NCI-H526 treated with DMSO at 0.1 percent for 48 hours (cell line): ENCODE measurements around the gene AMOTL1.
"Not testable (repeated sequence)": the region's sequence is repeated elsewhere in the genome, so short reads cannot be mapped to it uniquely, and the experiment has no call there.

Experiments
- DNase-seq: peaks from one replicate; lab custom pipeline; 2025; lab: John Stamatoyannopoulos, UW

Gene AMOTL1

DNA sequence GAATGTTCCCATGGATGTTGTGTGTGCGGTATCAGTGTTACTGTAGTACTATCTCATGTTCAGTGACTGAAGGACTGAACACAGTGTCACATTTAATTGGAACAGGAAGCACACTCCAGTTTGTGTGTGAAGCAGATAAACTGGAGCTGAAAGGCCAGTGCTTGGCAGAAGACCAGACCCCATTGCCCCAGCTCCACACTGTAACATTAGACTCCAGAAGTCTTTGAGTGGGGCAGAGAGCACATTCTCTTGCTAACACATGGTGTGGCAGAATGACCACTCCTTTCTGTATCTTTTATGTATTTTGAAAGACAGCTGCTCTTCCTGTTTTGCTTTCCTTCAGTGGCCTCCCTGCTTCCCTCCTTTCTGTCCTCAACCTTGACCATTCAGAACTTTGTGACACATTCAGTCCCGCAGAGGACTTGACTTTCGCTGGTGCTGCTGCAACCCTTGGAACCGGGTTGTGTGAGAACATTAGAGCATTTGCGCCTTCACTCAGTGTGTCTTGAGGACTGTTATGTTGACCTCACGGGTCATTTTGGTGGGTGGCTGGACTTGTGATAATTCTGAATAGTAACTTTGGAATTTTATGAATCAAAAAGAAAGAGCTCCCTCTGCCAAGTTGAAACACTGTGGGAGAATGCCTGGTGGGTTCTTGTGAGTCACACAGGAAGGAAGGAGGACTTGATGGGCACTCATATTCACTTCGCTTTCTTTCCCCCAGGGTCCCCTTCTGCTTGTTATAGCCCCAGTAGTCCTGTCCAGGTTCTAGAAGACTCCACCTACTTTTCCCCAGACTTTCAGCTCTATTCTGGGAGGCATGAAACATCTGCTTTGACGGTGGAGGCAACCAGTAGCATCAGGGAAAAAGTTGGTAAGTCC is 26.4 kb downstream of the AMOTL1 start:
- DNase-seq, result no peak

DNA sequence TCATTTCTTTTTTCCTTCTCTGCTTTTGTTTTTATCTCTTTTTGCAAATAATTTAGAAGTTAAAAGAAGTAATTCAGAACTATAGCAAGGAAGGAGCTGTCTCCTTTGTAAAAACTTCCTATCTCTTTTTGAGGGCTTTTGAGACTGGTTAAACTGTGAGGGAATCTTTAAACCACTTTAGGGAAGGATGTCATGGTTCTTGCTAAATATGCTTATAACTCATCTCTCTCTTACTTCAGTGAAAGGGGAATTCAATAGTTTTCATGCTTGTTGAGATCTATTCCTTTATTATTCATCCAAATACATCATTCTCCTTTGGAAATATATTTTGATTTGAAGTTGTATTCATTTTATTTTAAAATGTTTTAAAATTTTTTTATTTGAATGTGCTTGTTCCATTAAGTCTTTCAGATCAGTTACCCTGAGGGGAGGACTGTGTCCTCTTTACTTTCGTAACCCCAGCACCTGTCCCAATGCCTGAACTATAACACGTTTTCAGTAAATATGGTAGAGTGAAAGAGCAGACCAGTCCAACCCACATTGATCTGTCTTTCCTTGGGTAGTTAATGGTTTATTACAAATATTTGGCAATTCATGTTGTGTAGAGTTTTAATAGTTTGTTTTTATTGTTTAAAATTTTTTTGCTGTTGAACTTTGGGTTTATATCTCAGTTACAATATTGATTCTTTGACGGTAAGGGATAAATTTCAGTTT is 27.5 kb downstream of the AMOTL1 start:
- DNase-seq, result no peak

DNA sequence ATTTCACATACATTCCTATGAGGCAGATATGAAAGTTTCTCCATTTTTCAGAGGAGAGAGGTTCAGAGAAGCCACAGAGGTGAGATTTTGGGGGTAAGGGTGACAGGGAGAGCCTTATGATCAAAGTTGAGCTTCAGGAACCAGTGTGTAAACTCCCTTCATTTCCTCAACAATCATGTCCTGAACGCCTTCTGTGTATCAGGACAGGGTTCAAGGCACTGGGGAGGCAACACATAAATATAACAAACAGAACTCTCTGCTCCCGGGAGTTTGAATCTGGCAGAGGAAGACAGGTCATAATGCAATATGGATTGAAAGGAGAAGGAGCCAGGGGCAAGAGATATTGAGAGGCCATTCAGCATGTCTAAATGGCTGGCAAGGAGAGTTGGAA is 28.0 kb downstream of the AMOTL1 start:
- DNase-seq, result no peak

DNA sequence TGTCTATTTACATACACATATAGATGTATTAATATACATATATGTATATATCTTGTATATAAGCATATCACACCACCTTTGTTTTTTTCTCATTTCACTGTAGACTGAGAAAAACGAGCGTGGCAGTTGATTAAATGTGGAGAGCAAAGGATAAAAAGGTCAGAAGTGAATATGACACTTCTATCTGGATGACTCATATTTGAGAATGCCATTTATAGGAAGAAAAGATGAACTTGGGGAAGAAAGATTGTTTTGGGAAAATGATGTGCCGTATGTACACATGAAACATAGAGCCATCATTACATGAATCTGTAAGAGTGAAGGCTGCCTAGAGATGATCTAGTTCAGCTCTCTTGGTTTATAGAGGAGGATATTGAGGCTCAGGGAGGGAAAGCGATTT is 28.7 kb downstream of the AMOTL1 start:
- no peak for DNase-seq

DNA sequence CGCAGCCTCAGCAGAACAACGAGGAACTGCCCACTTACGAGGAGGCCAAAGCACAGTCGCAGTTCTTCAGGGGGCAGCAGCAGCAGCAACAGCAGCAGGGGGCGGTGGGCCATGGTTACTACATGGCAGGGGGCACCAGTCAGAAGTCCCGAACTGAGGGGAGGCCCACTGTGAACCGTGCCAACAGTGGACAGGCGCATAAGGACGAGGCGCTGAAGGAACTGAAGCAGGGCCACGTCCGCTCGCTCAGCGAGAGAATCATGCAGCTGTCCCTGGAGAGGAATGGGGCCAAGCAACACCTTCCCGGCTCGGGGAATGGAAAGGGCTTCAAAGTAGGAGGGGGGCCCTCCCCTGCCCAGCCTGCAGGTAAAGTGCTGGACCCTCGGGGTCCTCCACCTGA is 31.6 kb downstream of the AMOTL1 start:
- DNase-seq, result no peak

DNA sequence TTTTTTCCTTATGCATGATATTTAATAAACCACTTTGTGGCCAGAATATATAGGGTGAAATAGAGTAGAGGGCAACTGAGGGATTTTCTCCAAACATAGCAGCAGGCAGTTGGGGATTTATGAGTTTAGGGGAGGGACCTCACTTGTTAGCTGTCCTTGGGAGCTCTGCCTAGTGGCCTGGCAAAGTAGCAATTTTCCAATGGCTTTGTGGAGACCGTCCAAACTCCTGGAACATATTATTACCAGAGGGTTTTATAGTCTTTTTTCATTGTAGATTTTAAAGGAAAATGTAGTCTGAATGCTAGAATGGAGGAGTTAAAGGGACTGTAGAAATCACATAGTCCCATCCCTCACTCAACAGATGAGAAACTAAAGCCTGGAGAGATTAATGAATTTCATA is 32.3 kb downstream of the AMOTL1 start:
- DNase-seq, result no peak

DNA sequence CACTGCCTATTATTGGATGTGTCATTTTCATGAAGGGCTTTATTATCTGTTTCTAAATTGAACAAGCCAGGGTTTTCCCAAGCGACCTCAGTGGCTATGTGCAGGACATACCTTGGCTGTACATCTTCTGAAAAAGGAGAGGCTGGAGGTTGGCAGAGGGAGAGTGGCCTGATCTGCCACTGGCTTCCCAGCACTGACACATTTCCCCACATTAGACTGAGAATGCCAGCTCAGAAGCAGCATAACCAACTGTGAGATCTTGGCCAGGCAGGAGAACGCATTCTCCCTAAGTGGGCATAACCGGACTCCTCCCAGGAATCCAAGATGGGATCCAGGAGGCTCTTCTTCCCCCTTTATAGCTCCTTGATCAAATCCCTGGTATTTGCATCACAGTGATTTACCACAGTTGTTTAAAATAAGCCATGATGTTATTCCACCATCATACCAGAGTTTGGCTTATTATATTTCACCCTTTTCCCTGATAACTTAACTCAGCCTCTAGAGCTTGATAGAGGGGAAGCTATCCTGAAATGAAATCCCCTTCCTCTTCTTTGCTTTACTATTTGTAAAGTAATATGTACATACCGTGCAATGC is 33.8 kb downstream of the AMOTL1 start:
- DNase-seq, result no peak

DNA sequence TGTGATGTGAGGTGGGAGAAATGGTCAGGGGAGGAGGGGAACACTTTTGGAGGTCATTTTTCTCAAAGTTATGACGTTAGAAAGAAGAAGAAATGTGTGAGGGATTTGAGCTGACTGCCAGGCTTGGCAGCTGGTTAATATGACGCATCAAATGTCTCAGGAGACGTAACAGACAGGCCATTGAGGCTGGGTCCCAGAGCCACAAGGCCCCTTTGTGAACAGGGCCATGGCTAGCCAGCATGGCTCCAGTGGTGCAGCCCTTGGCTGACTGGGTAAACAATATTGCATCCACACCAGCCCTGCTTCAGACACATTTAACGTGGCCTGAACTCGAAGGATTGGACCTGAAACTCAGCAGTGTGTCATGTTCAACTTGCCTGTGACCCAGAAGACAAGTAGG is 34.3 kb downstream of the AMOTL1 start:
- no peak for DNase-seq

DNA sequence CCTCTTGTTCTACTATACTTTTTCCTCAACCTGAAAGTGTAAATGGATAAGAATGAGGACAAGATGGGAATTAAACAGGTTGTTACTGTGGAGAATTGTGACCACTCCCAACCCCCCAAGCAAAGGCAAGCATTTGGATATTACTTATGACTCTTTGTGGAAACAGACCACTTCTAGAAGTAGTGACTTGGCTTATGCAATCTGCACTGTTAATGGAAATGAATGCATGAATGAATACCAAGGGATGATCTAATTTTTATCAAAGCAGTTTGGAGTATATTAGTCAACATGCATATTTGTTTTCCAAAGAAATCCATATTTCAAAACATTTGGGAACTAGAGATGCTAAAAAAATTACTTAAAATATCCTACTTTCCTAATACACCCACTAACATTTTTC is 35.3 kb downstream of the AMOTL1 start:
- DNase-seq, result no peak

DNA sequence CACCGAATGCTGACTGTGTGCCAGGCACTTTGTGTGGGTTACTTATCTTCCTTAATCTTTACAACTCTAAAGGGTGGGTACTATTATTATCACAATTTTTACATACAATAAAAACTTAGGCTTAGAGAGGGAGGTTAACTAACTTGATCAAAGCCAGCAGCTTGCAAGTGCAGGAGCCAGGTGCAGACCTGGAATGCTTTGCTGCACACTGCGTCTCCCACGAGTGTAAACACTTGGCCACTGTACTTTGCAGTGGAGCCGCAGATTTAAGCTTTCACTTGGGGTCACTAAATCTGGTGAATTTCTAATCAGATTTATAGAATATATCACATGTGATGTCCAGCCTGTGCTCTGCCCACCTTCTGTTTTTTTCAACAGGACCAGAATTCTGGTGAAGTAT is 36.7 kb downstream of the AMOTL1 start:
- DNase-seq, result no peak

DNA sequence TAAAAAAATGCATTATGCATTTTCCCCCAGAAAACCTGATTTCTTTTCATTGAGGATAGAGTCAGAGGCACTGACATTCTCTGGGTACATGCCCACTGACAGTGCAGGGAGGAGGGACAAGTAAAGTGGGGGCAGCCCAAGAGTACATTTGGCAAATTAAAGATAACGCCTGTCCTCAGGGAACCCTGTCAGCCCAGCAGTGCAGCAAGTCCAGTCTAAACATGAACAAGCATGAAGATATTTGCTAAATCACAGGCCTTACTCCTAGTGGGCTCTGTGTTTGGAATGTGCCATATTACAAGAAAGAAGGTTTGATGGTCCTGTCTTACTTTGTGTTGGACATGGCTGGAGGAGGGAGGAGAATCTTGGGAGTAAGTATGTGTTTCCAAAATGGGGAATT is 37.9 kb downstream of the AMOTL1 start:
- DNase-seq, result no peak

DNA sequence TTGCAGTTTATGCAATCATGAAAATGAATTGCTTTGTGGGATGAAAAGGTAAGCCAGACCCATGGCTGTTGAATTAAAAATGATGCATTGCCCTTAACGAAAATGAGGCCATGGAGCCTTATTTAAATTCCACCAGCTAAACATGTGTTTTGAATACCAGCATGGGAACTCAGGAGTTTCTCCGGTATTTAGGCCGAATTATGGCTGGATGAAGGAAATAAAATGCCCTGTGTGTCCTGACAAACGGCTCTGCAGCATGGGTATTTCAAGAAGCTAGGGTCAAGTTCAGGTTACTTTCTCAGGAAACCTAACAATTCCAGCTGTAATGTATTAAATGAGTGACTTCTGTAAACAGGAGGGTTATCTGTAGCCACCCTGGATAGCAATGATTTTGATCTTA is 38.3 kb downstream of the AMOTL1 start:
- no peak for DNase-seq

DNA sequence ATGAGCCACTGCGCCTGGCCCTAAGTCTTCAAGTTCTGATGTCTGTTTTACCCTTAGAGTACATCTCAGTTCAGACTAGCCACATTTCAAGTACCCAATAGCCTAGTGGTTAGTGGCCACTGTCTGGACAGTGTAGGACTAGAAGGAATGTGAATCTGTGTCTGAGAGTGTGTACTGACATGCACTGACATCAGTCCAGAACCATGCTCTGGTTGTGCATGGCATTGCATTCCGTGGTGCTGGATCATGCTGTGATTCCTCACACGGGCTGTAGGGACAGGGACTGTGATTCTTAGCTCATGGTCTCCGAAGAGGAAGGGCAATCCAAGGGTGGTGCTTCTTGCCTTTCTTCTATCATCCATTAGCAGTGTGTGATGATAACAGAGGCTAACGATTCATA is 41.1 kb downstream of the AMOTL1 start:
- DNase-seq, result no peak

DNA sequence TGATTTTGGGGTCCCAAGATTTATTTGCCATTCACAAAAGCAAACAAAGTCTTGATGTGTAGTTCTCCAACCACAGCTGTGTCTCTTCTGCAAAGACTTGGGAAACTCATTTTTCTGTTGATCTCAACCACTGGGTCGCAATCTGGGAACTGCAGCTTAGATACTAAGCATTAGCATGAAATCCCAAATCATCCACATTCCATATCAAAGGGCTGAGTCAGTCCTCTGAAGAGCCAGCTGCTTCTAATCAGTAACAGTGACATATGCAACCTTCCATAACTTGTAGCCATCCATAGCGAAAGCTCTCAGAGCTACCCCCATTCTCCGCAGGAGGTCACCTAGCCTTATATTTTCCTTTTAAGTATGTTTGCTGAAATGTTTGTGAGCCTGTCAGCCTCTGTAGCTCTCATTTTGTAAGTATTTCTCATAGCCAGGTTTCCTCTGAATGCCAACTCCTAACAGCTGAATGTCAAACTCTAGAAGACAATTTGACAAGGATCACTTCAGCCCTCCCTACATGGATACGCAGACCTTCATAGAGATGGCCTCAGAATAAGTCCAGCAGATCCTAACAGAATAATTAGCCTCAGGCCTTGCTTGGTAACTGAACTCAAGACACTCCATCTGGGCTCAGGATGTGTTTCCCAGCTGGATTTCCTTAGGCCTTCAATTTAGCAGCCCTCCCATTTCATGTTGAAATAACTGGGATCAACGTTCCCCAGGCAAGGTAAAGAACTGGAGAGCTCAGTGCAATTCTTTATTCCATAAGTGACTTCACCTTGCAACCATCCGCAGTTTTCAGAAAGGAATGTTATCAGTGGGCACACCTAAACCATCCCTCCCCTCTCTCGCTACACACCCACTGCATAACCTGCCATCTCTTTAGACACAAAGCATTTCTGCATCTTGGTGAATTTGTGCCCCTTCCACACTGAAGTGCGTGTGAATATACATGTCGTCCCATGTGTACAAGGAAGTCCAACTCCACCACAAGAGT is 44.9 kb downstream of the AMOTL1 start:
- DNase-seq, result not testable (repeated sequence)

DNA sequence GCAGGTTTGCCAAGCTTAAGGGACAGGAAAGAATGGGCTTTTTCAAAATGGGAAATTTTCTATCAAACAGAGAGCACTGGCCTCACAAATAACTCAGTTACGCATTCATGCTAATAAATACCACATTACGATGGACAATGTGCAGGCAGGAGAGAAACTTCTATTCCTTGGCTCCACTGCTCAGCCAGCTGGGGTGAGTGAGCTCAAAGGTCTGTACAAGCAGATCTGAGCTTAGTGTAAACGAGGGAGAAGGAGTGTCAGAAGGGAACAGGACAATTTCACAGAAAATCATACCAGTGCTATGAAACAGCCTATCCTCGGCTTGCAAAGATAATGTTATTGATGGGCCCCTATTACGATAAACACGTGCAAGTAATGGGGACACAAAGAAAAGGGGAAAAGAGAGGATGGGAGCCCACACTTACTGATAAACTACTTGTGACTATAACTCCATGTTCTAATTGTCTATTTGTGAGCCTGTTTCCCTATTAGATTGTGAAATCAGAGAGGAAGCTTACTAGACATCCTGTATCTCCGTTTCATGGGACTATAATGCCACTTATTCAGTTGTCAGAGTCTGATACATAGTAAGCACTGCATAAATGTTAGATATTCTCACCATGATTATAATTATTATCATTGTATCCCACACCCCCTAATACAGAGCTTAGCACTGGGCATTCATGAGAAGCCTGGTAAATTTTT is 46.3 kb downstream of the AMOTL1 start:
- DNase-seq, result no peak

DNA sequence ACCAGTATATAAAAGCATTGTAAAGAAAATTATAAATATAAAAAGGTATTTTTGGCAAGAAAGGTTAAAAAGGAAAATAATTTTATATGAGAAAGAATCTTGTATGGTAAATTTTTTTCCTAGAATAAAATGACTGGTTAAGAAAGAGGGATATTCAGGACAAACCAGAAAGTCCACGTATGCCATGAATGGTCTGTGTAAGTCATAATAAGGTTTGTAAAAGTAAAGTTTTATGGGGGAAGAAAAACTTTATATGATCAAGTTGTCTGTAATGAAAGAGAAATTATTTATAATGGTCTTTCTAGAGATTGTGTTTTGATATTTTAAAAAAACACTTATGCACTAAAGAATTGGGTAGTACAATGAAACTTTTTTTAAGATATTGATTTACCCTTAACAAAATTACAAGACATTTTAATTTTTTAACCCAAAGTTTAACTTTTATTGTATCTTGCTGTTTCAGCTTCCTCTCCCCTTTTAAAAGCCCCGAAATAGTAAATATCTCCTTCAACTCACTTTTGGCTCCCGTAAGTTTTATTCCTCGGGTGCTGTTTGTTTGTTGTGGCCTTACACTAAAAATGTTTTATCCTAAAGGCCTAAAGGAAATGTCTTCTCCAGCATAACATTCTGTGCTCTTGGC is 47.7 kb downstream of the AMOTL1 start:
- no peak for DNase-seq

DNA sequence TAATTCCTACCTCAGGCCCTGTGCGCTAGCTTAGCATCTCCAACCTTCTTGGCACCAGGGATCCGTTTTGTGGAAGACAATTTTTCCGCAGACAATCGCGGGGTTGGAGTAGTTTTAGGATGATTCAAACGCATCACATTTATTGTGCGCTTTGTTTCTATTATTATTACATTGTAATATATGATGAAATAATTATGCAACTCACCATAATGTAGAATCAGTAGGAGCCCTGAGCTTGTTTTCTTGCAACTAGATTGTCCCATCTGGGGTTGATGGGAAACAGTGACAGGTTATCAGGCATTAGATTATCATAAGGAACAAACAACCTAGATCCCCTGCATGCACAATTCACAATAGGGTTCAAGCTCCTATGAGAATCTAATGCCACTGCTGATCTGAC is 52.3 kb downstream of the AMOTL1 start:
- DNase-seq, result no peak

DNA sequence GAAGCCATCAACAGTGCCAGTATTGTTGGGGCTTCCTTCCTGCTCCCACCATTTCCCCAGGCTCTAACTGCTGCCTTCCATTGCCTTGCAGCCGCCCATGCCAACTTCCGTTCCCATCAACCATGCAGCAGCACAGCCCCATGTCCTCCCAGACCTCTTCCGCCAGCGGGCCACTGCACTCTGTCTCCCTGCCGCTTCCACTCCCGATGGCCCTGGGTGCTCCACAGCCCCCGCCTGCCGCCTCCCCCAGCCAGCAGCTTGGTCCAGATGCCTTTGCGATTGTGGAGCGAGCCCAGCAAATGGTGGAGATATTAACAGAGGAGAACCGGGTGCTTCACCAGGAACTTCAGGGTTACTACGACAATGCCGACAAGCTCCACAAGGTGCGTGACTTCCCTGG is 53.3 kb downstream of the AMOTL1 start:
- DNase-seq, result no peak

DNA sequence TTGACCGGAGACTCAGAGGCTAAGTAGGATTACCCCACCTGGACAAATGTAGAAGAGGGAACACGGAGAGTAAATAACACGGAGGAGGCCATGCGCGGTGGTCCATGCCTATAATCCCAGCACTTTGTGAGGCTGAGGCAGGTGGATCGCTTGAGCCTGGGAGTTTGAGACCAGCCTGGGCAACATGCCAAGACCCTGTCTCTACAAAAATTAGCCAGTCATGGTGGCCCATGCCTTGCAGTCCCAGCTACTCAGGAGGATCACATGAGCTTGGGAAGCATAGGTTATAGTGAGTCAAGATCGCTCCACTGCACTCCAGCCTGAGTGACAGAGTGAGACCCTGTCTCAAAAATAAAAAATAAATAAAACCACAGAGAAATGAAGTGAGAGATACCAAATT is 53.9 kb downstream of the AMOTL1 start:
- DNase-seq, result no peak

DNA sequence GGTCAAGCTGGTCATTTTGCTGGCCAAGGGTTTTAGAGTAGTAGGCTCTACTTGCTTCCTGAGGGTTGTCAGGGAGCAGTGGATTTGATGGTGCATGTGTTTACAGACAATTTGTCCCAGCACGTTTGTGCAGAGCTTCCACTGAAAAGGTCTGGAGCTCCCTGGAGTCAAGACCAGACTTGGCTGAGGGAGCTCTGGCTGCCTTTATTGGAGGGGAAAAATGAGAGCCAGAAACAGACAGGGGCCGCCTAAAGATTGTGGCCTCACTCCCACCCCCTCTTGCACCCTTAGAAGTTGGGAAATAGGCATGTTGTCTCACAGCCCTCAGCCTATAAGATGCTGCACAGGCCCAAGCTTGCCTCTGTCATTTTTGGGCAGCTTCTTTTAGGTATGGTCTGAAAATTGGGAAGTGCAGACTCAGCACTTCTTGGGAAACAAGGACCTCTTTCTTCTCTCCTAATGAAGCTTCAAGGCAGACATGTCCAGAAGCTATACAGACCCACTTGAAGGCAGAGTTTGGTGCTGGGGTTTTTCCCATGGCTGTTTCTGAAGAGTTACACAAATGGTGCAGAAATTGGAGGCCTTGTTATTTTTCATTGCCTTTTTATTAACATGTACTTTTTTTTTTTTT is 55.1 kb downstream of the AMOTL1 start:
- no peak for DNase-seq
